Caco-2 (cell line): ENCODE data around the gene UNCX. TPM values are rescaled to one million over a fixed set of nuclear protein-coding genes. Genes with fewer than 3 reads are reported as not detected.

Source experiments
- Bru-seq: library from RNA; stranded (reverse); fragments of 400-500 nt; gene quantifications from one replicate; lab custom pipeline; 2021; lab: Mats Ljungman, UMichigan
- BruChase-seq, 2 experiments: library from RNA; stranded (reverse); fragments of 400-500 nt; gene quantifications; one replicate each; lab custom pipeline; 2021; lab: Mats Ljungman, UMichigan
- BruUV-seq: library from RNA; stranded (reverse); fragments of 400-500 nt; replicated peaks from 2 replicates; lab custom pipeline; 2021; lab: Mats Ljungman, UMichigan
- CTCF ChIA-PET: fragments of 300-600 bp; sonication (Branson Sonifier 250); formaldehyde crosslinking; loops from one replicate; lab custom pipeline; 2022; ENCODE audit warnings: antibody characterized with exemption; lab: Charles Lee
- POLR2A ChIA-PET: fragments of 300-600 bp; sonication (Branson Sonifier 250); formaldehyde crosslinking; loops from one replicate; lab custom pipeline; 2022; ENCODE audit warnings: antibody characterized with exemption; lab: Charles Lee
- DNase-seq, 2 experiments: peaks; one replicate each; pipeline versions ENCODE4 v3.0.0 to v3.0.0-alpha.2; 2020 to 2022
- H3K27me3 ChIP-seq: replicated peaks from 2 replicates; pipeline ENCODE4 v1.6.0; 2011; ENCODE audit warnings: low read length; ENCODE audit not compliant: control insufficient read depth, insufficient read depth
- H3K36me3 ChIP-seq: 2 replicates; pipeline ENCODE4 v1.5.1; 2011; ENCODE audit warnings: low read length; ENCODE audit not compliant: control insufficient read depth, insufficient read depth
- H3K4me1 ChIP-seq: fragments of 250-450 bp; sonication (Bioruptor Pico); 2 replicates; pipeline ENCODE4 v1.5.1; 2020; ENCODE audit warnings: mild to moderate bottlenecking
- H3K4me3 ChIP-seq: 2 replicates; pipeline ENCODE4 v1.5.1; 2011; ENCODE audit warnings: low read depth, mild to moderate bottlenecking, control low read depth, low read length
- H3K9me3 ChIP-seq: fragments of 250-450 bp; sonication (Bioruptor Pico); 2 replicates; pipeline ENCODE4 v1.5.1; 2020; ENCODE audit warnings: mild to moderate bottlenecking, moderate library complexity
- H3K27ac Mint-ChIP-seq: one replicate; pipeline ENCODE4 v1.8.0; 2022; ENCODE audit warnings: mixed read lengths; ENCODE audit not compliant: unreplicated experiment
- H3K27me3 Mint-ChIP-seq: one replicate; pipeline ENCODE4 v1.8.0; 2022; ENCODE audit warnings: mixed read lengths; ENCODE audit not compliant: insufficient read depth, unreplicated experiment
- H3K36me3 Mint-ChIP-seq: one replicate; pipeline ENCODE4 v1.8.0; 2022; ENCODE audit warnings: mild to moderate bottlenecking, mixed read lengths; ENCODE audit not compliant: insufficient read depth, unreplicated experiment
- H3K4me1 Mint-ChIP-seq: one replicate; pipeline ENCODE4 v1.8.0; 2022; ENCODE audit warnings: low read depth, mixed read lengths; ENCODE audit not compliant: unreplicated experiment
- H3K4me3 Mint-ChIP-seq: one replicate; pipeline ENCODE4 v1.8.0; 2022; ENCODE audit warnings: mild to moderate bottlenecking, moderate library complexity, mixed read lengths; ENCODE audit not compliant: unreplicated experiment
- H3K9me3 Mint-ChIP-seq: one replicate; pipeline ENCODE4 v1.8.0; 2022; ENCODE audit warnings: mixed read lengths; ENCODE audit not compliant: unreplicated experiment
- CTCF ChIP-seq, 2 experiments: fragments of 200-600 bp in 1 of 2; IDR thresholded peaks; 1 replicate in 1 of 2; 2 replicates in 1 of 2; pipeline versions ENCODE4 v1.5.1 to v1.8.0; 2011 to 2022; ENCODE audit warnings: antibody characterized with exemption in 1 of 2, control low read depth in 1 of 2, inconsistent platforms in 1 of 2, low read depth in 1 of 2, low read length in 1 of 2, mild to moderate bottlenecking in 1 of 2, moderate library complexity in 1 of 2; ENCODE audit not compliant: insufficient read depth in 1 of 2, severe bottlenecking in 1 of 2, unreplicated experiment in 1 of 2
- intact Hi-C: fragments of 100-400 bp; cut with micrococcal nuclease; formaldehyde crosslinking; loops from one replicate; pipeline ENCODE4 v1.10.0; 2022; ENCODE audit not compliant: unreplicated experiment
- long read RNA-seq: library from polyadenylated mRNA; stranded (forward); transcript quantifications from one replicate; pipeline ENCODE4 v2.0.0, GENCODE V29; 2022
- total RNA-seq: library from RNA; stranded (reverse); gene quantifications from 2 replicates; pipeline ENCODE4 v1.2.3, GENCODE V29; 2022

The UNCX gene
- total RNA-seq (not detected in 2 replicates), Bru-seq, nascent RNA (not detected), BruChase-seq, experiment 1, labeled RNA remaining after a 2-hour chase (not detected), BruChase-seq, experiment 2, labeled RNA remaining after a 6-hour chase (not detected)
- long read RNA-seq, result 0 reads

DNA sequence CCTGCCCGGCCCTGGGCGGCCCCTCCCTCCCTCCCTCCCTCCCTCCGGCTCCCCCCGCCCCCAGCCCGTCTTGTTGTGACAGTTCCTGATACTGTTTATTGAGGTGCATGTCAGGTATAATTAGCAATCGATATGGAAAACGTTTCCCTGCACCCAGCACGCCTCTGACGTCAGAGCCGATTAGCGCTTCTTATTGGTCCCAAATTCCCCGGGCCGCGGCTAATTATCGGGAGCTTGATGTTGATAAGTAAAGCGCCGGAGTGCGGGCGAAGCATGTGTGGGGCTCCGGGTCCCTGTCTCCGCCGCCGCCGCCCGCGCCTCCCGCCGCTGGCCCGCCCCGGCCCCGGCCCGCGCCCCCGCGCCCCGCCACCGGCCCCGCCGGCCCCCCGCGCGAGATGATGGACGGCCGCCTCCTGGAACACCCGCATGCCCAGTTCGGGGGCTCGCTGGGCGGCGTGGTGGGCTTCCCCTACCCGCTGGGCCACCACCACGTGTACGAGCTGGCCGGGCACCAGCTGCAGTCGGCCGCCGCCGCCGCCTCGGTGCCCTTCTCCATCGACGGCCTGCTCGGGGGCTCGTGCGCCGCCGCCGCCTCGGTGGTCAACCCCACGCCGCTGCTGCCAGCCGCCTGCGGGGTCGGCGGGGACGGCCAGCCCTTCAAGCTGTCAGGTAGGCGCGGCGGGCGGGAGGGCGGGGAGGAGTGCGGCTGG is at the start of gene UNCX:
Gene UNCX (plus strand): TSS at position 250 of the 710 bp plus-strand sequence. CDS start 146 bp downstream, at position 396.
- H3K4me1 ChIP-seq, result 0 out of 2 replicates have a peak, but pooled peaks cover 4% of the 10 kb centered on the region
- no TSS peak for BruUV-seq
- POLR2A ChIA-PET, result no interaction called here
- Mint-ChIP-seq H3K4me3 (no peak within 1 kb of the TSS), H3K27ac (no peak within 1 kb of the TSS), H3K4me1 (no peaks in the 10 kb centered on the region), H3K9me3 (no peaks in the 10 kb centered on the region), H3K27me3 (peaks cover 31% of the 10 kb centered on the region), H3K36me3 (no peaks in the 10 kb centered on the region)
- H3K27me3 ChIP-seq, result peaks cover 3% of the 10 kb centered on the region; the same call in 1 of the 2 replicates
- no peaks in the 10 kb centered on the region for H3K9me3 ChIP-seq
- DNase-seq, result no peak
- TF ChIP-seq CTCF (IDR thresholded peaks at IDR 0.05; ENCODE audit: insufficient read depth in 1 of 2, low read depth in 1 of 2, low read length in 1 of 2, severe bottlenecking in 1 of 2, unreplicated experiment in 1 of 2), result no peak
- H3K4me3 ChIP-seq, result no peak within 1 kb of the TSS
- H3K36me3 ChIP-seq, result no peaks in the 10 kb centered on the region
- CTCF ChIA-PET, result no interaction called here
- intact Hi-C loops, result no loop called here

DNA sequence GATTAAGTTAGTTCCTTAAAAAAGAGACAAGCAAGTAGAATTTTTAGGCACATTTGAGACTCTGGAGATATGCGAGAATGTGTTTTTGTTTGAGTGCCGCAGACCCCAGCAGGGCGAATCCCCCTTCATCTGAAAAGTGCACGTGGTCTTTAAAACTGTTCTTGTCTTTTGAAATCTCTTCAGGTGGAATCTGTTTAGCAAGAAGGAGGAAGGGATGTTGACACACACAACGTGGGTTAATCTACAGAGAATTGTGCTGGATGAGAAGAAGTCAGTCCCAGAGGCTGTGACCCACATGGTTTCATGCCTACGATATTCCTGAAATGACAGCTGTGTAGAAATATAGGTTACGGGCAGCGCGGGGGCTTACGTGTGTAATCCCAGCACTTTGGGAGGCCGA is 45.5 kb upstream of the UNCX start:
- no TSS peak for BruUV-seq
- intact Hi-C loops, result no loop called here
- Mint-ChIP-seq H3K4me1 (no peaks in the 10 kb centered on the region), H3K9me3 (peaks cover 25% of the 10 kb centered on the region), H3K4me3 (no peak overlapping the region), H3K27me3 (peaks cover 24% of the 10 kb centered on the region), H3K27ac (no peak overlapping the region), H3K36me3 (peaks cover 6% of the 10 kb centered on the region)
- ChIA-PET POLR2A (no interaction called here), CTCF (interaction anchor here (1.3 kb wide), 1 partner anchor 11 kb away, joined by 6 read pairs; no protein-coding TSS in a partner anchor)
- DNase-seq, result no peak
- Histone ChIP-seq H3K4me1 (no peaks in the 10 kb centered on the region), H3K9me3 (no peaks in the 10 kb centered on the region; the same call in 1 of the 2 replicates), H3K36me3 (no peaks in the 10 kb centered on the region), H3K27me3 (no peaks in the 10 kb centered on the region; the same call in 1 of the 2 replicates), H3K4me3 (no peak overlapping the region)
- no peak for TF ChIP-seq CTCF (IDR thresholded peaks at IDR 0.05; ENCODE audit: insufficient read depth in 1 of 2, low read depth in 1 of 2, low read length in 1 of 2, severe bottlenecking in 1 of 2, unreplicated experiment in 1 of 2)

DNA sequence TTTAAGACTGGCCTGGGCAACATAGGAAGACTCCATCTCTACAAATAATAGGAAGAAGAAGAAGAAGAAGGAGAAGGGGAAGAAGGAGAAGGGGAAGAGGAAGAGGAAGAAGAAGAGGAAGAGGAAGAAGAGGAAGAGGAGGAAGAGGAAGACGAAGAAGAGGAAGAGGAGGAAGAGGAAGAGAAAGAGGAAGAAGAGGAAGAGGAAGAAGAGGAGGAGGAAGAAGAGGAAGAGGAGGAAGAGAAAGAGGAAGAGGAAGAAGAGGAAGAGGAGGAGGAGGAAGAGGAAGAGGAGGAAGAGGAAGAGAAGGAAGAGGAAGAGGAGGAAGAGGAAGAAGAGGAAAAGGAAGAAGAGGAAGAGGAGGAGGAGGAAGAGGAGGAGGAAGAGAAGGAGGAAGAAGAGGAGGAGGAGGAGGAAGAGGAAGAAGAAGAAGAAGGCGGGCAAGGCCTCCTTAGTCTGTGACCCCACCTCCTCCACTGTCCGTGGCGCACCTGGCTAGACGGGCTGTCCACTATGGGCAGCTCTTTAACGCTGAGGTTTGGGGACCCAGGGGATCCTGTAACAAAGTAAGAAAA is 43.9 kb upstream of the UNCX start:
- no peak for TF ChIP-seq CTCF (IDR thresholded peaks at IDR 0.05; ENCODE audit: insufficient read depth in 1 of 2, low read depth in 1 of 2, low read length in 1 of 2, severe bottlenecking in 1 of 2, unreplicated experiment in 1 of 2)
- peaks cover 6% of the 10 kb centered on the region for H3K36me3 Mint-ChIP-seq
- no peak for DNase-seq
- H3K36me3 ChIP-seq, result no peaks in the 10 kb centered on the region
- ChIA-PET CTCF (interaction anchor here (0.5 kb wide), 1 partner anchor 74 kb away, joined by 5 read pairs; no protein-coding TSS in a partner anchor), POLR2A (no interaction called here)
- H3K27me3 ChIP-seq, result no peaks in the 10 kb centered on the region; the same call in 1 of the 2 replicates
- no peak overlapping the region for H3K27ac Mint-ChIP-seq
- H3K9me3 ChIP-seq, result no peaks in the 10 kb centered on the region; the same call in 1 of the 2 replicates
- H3K27me3 Mint-ChIP-seq, result peaks cover 24% of the 10 kb centered on the region
- intact Hi-C loops, result no loop called here
- no TSS peak for BruUV-seq
- H3K4me1 ChIP-seq, result no peaks in the 10 kb centered on the region
- no peak overlapping the region for H3K4me3 Mint-ChIP-seq
- no peaks in the 10 kb centered on the region for H3K4me1 Mint-ChIP-seq
- no peak overlapping the region for H3K4me3 ChIP-seq
- peaks cover 25% of the 10 kb centered on the region for H3K9me3 Mint-ChIP-seq
